ENCODE data around the gene PSME1.

PSME1 gene

GRCh38 chr14:24123424-24124417, 12.3 kb upstream of the PSME1 start:
- peaks cover 4% of the 10 kb centered on the region for H3K27me3 Mint-ChIP-seq (ENCODE audit: low read depth, poor library complexity)
- DNase-seq, result no peak
- no peaks in the 10 kb centered on the region for H3K4me1 Mint-ChIP-seq
- TF ChIP-seq CTCF (IDR thresholded peaks at IDR 0.05), result no peak
- peaks cover 34% of the 10 kb centered on the region for H3K36me3 Mint-ChIP-seq (ENCODE audit: low read depth)
- H3K9me3 Mint-ChIP-seq, result no peaks in the 10 kb centered on the region
- H3K4me3 Mint-ChIP-seq, result no peak overlapping the region
- peak overlapping the region; percentile 25 for H3K27ac Mint-ChIP-seq

DNA sequence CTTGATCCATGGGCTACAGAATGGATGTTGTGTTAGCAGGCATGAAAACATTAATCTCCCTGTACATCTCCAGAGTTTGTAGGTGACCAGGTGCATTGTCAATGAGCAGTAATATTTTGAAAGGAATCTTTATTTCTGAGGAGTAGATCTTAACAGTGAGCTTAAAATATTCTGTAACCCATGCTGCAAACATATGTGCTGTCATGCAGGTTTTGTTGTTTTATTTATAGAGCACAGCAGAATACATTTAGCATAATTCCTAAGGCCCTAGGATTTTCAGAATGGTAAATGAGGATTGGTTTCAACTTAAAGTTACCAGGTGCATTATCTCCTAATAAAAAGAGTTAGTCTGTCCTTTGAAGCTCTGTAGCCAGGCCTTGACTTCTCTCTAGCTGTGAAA, 9.1 kb upstream of the PSME1 start:
- Mint-ChIP-seq H3K9me3 (no peaks in the 10 kb centered on the region), H3K4me1 (peaks cover 16% of the 10 kb centered on the region), H3K36me3 (ENCODE audit: low read depth) (peaks cover 12% of the 10 kb centered on the region), H3K4me3 (no peak overlapping the region), H3K27ac (no peak overlapping the region), H3K27me3 (ENCODE audit: low read depth, poor library complexity) (peaks cover 3% of the 10 kb centered on the region)
- DNase-seq, result no peak
- no peak for TF ChIP-seq CTCF (IDR thresholded peaks at IDR 0.05)

DNA sequence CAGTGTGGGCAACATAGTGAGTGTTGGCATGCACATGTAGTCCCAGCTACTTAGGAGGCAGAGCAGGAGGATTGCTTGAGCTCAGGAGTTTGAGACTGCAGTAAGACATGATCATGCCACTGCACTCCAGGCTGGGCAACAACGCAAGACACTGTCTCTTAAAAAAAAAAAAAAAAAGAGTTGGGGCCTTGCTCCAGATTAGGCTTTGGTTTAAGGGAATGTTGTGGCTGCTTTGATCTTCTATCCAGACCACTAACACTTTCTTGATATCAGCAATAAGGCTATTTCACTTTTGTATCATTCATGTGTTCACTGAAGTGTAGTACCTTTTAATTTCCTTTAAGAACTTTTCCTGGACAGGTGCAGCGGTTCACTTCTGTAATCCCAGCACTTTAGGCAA, 8.3 kb upstream of the PSME1 start:
- DNase-seq, result no peak
- Mint-ChIP-seq H3K27ac (no peak overlapping the region), H3K9me3 (no peaks in the 10 kb centered on the region), H3K4me1 (peaks cover 24% of the 10 kb centered on the region), H3K4me3 (no peak overlapping the region), H3K27me3 (ENCODE audit: low read depth, poor library complexity) (peaks cover 3% of the 10 kb centered on the region), H3K36me3 (ENCODE audit: low read depth) (peaks cover 12% of the 10 kb centered on the region)
- TF ChIP-seq CTCF (IDR thresholded peaks at IDR 0.05), result no peak

DNA sequence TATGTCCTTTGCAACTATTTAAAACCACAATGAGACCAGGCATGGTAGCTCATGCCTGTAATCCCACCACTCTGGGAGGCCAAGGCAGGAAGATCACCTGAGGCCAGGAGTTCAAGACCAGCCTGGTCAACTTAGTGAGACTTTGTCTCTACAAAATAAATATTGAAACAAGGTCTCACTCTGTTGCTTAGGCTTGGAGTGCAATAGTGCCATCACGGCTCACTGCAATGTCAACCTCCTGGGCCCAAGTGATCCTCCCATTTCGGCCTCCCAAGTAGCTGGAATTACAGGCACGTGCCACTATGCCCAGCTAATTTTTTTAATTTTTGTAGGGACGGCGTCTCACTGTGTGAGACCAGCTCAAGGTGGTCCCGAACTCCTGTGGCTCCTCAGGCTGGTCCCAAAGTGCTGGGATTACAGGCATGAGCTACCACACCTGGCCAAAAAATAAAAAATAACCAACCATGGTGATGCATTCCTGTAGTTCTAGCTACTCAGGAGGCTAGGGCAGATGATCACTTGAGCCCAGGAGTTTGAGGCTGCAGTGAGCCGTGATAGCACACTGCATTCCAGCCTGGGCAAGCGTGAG, 6.5 kb upstream of the PSME1 start:
- Mint-ChIP-seq H3K4me1 (peaks cover 28% of the 10 kb centered on the region), H3K27me3 (ENCODE audit: low read depth, poor library complexity) (peaks cover 3% of the 10 kb centered on the region), H3K27ac (no peak overlapping the region), H3K4me3 (no peak overlapping the region), H3K9me3 (no peaks in the 10 kb centered on the region), H3K36me3 (ENCODE audit: low read depth) (peaks cover 5% of the 10 kb centered on the region)
- no peak for DNase-seq
- no peak for TF ChIP-seq CTCF (IDR thresholded peaks at IDR 0.05)

DNA sequence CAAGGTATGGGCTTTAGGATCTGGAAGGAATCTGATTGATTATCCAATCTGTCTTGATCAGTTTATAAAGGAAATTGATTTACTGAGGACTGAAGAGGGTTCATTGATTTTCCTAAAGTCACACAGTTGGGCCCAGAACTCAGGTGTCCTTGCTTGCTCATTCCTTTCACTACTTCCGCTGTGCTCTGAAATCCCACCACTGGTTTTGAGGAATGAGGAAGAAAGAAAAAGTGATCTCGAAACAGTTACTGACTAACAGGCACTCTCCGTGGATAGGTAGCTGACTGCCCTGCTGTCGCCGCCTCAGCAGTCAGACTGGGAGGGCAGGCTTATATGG, 5.6 kb upstream of the PSME1 start, which contains the start of gene FITM1:
Gene FITM1 (plus strand): TSS at position 280 of the 337 bp plus-strand sequence. CDS start 905 bp downstream, outside the sequence.
- peak within 1 kb of the TSS; percentile 73 for H3K27ac Mint-ChIP-seq
- H3K4me1 Mint-ChIP-seq, result peaks cover 32% of the 10 kb centered on the region
- peaks cover 10% of the 10 kb centered on the region for H3K27me3 Mint-ChIP-seq (ENCODE audit: low read depth, poor library complexity)
- no peak for TF ChIP-seq CTCF (IDR thresholded peaks at IDR 0.05)
- no peak within 1 kb of the TSS for H3K4me3 Mint-ChIP-seq
- peaks cover under 1% of the 10 kb centered on the region for H3K36me3 Mint-ChIP-seq (ENCODE audit: low read depth)
- H3K9me3 Mint-ChIP-seq, result no peaks in the 10 kb centered on the region
- DNase-seq, result no peak

Data from nephron progenitor cell (in vitro differentiated cells).